K562 (cell line): Measurements from ENCODE around the gene JHY. TPM values are rescaled to one million over a fixed set of nuclear protein-coding genes. Genes with fewer than 3 reads are reported as not detected.

Experiments used
- ATAC-seq: fragments of 200-7000 bp; cut with Tn5 transposase; 3 replicates; pipeline ENCODE4 v1.9.1; 2020; ENCODE audit warnings: moderate library complexity
- BruUV-seq: library from RNA; stranded (reverse); fragments of 400-500 nt; replicated peaks from 2 replicates; lab custom pipeline; 2021; lab: Mats Ljungman, UMichigan
- CTCF ChIA-PET: fragments of 300-600 bp; formaldehyde crosslinking; extraction: SDS; loops from one replicate; lab custom pipeline; 2021; ENCODE audit warnings: low intra/inter-chr PET ratio; lab: Yijun Ruan, JAX
- POLR2A ChIA-PET: fragments of 300-600, 350-650 bp; sonication (Branson Sonifier 250); formaldehyde crosslinking; extraction: SDS; loops from one replicate; lab custom pipeline; 2021; ENCODE audit warnings: antibody characterized with exemption, inconsistent platforms; lab: Yijun Ruan, JAX
- DNase-seq, 4 experiments: peaks; one replicate each; pipeline versions ENCODE4 v3.0.0 to v3.0.0-alpha.2; 2011 to 2018; ENCODE audit warnings: low spot score in 3 of 4, mixed read lengths in 3 of 4; ENCODE audit errors: extremely low read depth in 1 of 4
- FAIRE-seq: peaks from 2 replicates; lab custom pipeline; 2011; peaks lifted over from hg19 to GRCh38; lab: Jason Lieb, UNC
- H2AFZ ChIP-seq: 2 replicates; pipeline ENCODE4 v1.6.0; 2011; ENCODE audit warnings: low read depth, low read length, control low read depth, inconsistent platforms
- H3K27ac ChIP-seq: fragments of 200-600 bp; 3 replicates; pipeline ENCODE4 v1.8.0; 2011; ENCODE audit warnings: low read depth, mild to moderate bottlenecking, control low read depth, inconsistent platforms, low read length, moderate library complexity, mixed read lengths; ENCODE audit errors: extremely low read depth
- H3K27me3 ChIP-seq, 2 experiments: fragments of 300-600 bp in 1 of 2; 2 replicates in 1 of 2; 3 replicates in 1 of 2; pipeline versions ENCODE4 v1.6.0 to v1.8.0; 2011; ENCODE audit warnings: inconsistent platforms in 2 of 2, low read length in 2 of 2, mild to moderate bottlenecking in 1 of 2, mixed read lengths in 1 of 2, moderate library complexity in 1 of 2; ENCODE audit not compliant: control insufficient read depth in 2 of 2, insufficient read depth in 2 of 2
- H3K36me3 ChIP-seq: fragments of 300-600 bp; 3 replicates; pipeline ENCODE4 v1.8.0; 2011; ENCODE audit warnings: mild to moderate bottlenecking, low read length, inconsistent platforms; ENCODE audit not compliant: control insufficient read depth, insufficient read depth
- H3K4me1 ChIP-seq, 2 experiments: fragments of 200-600 bp in 1 of 2; replicated peaks in 1 of 2; 2 replicates in 1 of 2; 3 replicates in 1 of 2; pipeline versions ENCODE4 v1.5.1 to v1.8.0; 2011; ENCODE audit warnings: inconsistent platforms in 2 of 2, low read length in 2 of 2, mild to moderate bottlenecking in 1 of 2, mixed read lengths in 1 of 2, moderate library complexity in 1 of 2; ENCODE audit not compliant: control insufficient read depth in 2 of 2, insufficient read depth in 2 of 2
- H3K4me2 ChIP-seq: 2 replicates; pipeline ENCODE4 v1.6.1; 2011; ENCODE audit warnings: low read length, control low read depth, inconsistent platforms, mixed read lengths; ENCODE audit not compliant: insufficient read depth
- H3K4me3 ChIP-seq: fragments of 200-600 bp; sonication (generic), shearing (Covaris generic); 2 replicates; pipeline ENCODE4 v1.5.1; 2016; ENCODE audit warnings: control low read depth, inconsistent platforms
- H3K79me2 ChIP-seq: fragments of 200-600 bp; 3 replicates; pipeline ENCODE4 v1.8.0; 2011; ENCODE audit warnings: low read length, inconsistent platforms; ENCODE audit not compliant: control insufficient read depth, insufficient read depth
- H3K9ac ChIP-seq, 2 experiments: 2 replicates each; pipeline versions ENCODE4 v1.6.0 to v1.6.1; 2011; ENCODE audit warnings: low read depth in 2 of 2, low read length in 2 of 2, control low read depth in 1 of 2, inconsistent platforms in 1 of 2, mild to moderate bottlenecking in 1 of 2, mixed read lengths in 1 of 2; ENCODE audit not compliant: insufficient read depth in 1 of 2
- H3K9me1 ChIP-seq: one replicate; pipeline ENCODE4 v1.6.0; 2011; ENCODE audit warnings: inconsistent platforms, mild to moderate bottlenecking, low read length, moderate library complexity; ENCODE audit not compliant: control insufficient read depth, insufficient read depth
- H3K9me3 ChIP-seq: replicated peaks from 2 replicates; pipeline ENCODE4 v1.5.1; 2011; ENCODE audit warnings: low read depth, low read length, inconsistent platforms; ENCODE audit not compliant: control insufficient read depth, insufficient read depth
- H4K20me1 ChIP-seq: replicated peaks from 2 replicates; pipeline ENCODE4 v1.6.1; 2011; ENCODE audit warnings: low read length, inconsistent platforms, mixed read lengths; ENCODE audit not compliant: control insufficient read depth, insufficient read depth
- CHD7 ChIP-seq: fragments of 200-600 bp; sonication (generic); IDR thresholded peaks from one replicate; pipeline ENCODE4 v1.6.1; 2012; ENCODE audit warnings: mild to moderate bottlenecking, low read depth, low read length, inconsistent platforms
- TRIM28 ChIP-seq: fragments of 450-650 bp; IDR thresholded peaks from 2 replicates; pipeline ENCODE4 v1.6.1; 2017
- ZFP36 ChIP-seq: fragments of 150-350 bp; IDR thresholded peaks from 2 replicates; pipeline ENCODE4 v1.6.1; 2018; ENCODE audit warnings: low read length, low read depth; ENCODE audit not compliant: partially characterized antibody
- ZNF324 ChIP-seq: fragments of 250-450 bp; sonication (Bioruptor Pico); IDR thresholded peaks from 2 replicates; pipeline ENCODE4 v1.4.0; 2020; ENCODE audit warnings: mild to moderate bottlenecking
- WGBS: fragments of 100-300 bp; shearing (Covaris generic); methylation state at CpG from one replicate; pipeline ENCODE4 v1.1.6; 2016; ENCODE audit warnings: low coverage, mixed read lengths; ENCODE audit not compliant: insufficient coverage; ENCODE audit errors: missing lambda C conversion rate; 5-methylcytosine and 5-hydroxymethylcytosine counted together
- in situ Hi-C: fragments of 300-500 bp; cut with MboI; formaldehyde crosslinking; loops from 4 replicates; pipeline ENCODE4 v1.15.0; 2018; ENCODE audit warnings: inconsistent platforms, mixed read lengths
- intact Hi-C: fragments of 100-400 bp; cut with micrococcal nuclease; formaldehyde crosslinking; loops from 2 replicates; pipeline ENCODE4 v1.14.2; 2022
- polyA plus RNA-seq, 8 experiments: library from polyadenylated mRNA; depleted of rRNA in 4 of 8; stranded (reverse) in 5 of 8; unstranded in 3 of 8; fragments of >200 nt; fragmentation: Nextera tagmentation in 2 of 8; fragmentation: Illumina TruSeq in 1 of 8; extraction: Ambion mirVana in 2 of 8; extraction: Trizol in 1 of 8; gene quantifications; 2 replicates each; pipeline versions ENCODE4 v1.2.1 to v1.2.3, GENCODE V29; 2011 to 2014; ENCODE audit warnings: inconsistent platforms in 1 of 8, missing spikeins in 1 of 8
- total RNA-seq, 7 experiments: library from RNA; depleted of rRNA in 6 of 7; stranded (reverse); fragments of >200 nt in 6 of 7; fragmentation: Illumina TruSeq in 2 of 7; extraction: Trizol in 2 of 7; gene quantifications; 2 replicates each; pipeline versions ENCODE4 v1.2.1 to v1.2.3, GENCODE V29; 2011 to 2021; ENCODE audit warnings: low replicate concordance in 1 of 7

JHY gene
- total and polyA plus RNA-seq, 9 of the 15 experiments (the other 6 are each of a cell fraction or from before 2014, with no cell fraction given), result not detected

- in situ Hi-C loops, result no loop called here
- CTCF ChIA-PET, result no interaction called here
Observed at GRCh38 chr11:122931510-122931909, 49.0 kb downstream of the JHY start.

GRCh38 chr11:122933416-122933815 is 50.9 kb downstream of the JHY start:
- no peaks in the 10 kb centered on the region for H4K20me1 ChIP-seq
- no peak overlapping the region for H3K27ac ChIP-seq
- 0% methylated on average over 2 of the region's 2 CpGs for WGBS
- no peaks in the 10 kb centered on the region for H3K9me1 ChIP-seq
- ChIA-PET POLR2A (no interaction called here), CTCF (no interaction called here)
- ATAC-seq (no peak), DNase-seq (no peak), FAIRE-seq (no peak)
- intact Hi-C loops, result no loop called here
- H3K36me3 ChIP-seq, result no peaks in the 10 kb centered on the region
- H3K4me3 ChIP-seq, result no peak overlapping the region
- no peaks in the 10 kb centered on the region; a peak in 1 of 5 replicates for H3K27me3 ChIP-seq
- H2AFZ ChIP-seq, result no peak overlapping the region
- H3K9ac ChIP-seq, result no peak overlapping the region
- H3K4me1 ChIP-seq, result no peaks in the 10 kb centered on the region
- BruUV-seq, result no TSS peak
- H3K4me2 ChIP-seq, result no peak overlapping the region
- no peaks in the 10 kb centered on the region for H3K9me3 ChIP-seq
- in situ Hi-C loops, result no loop called here
- H3K79me2 ChIP-seq, result no peaks in the 10 kb centered on the region
- TF ChIP-seq TRIM28 (no peak), ZFP36 (no peak), CHD7 (no peak)

More at GRCh38 chr11:122931510-122931909, 49.0 kb downstream of the JHY start:
- no peaks in the 10 kb centered on the region for H3K79me2 ChIP-seq
- H4K20me1 ChIP-seq, result no peaks in the 10 kb centered on the region
- 0% methylated on average over 6 of the region's 6 CpGs for WGBS
- no peak overlapping the region for H3K9ac ChIP-seq
- intact Hi-C loops, result no loop called here
- no peak overlapping the region for H3K4me3 ChIP-seq
- FAIRE-seq, result no peak
- no peak overlapping the region for H2AFZ ChIP-seq
- no peaks in the 10 kb centered on the region for H3K27me3 ChIP-seq
- BruUV-seq, result no TSS peak
- DNase-seq, result no peak
- H3K9me1 ChIP-seq, result no peaks in the 10 kb centered on the region
- POLR2A ChIA-PET, result no interaction called here
- H3K9me3 ChIP-seq, result no peaks in the 10 kb centered on the region
- ATAC-seq, result no peak
- no peak for TF ChIP-seq ZNF324 (CRISPR knock-in tag)
- H3K4me2 ChIP-seq, result no peak overlapping the region
- H3K27ac ChIP-seq, result no peak overlapping the region
- no peaks in the 10 kb centered on the region for H3K4me1 ChIP-seq
- no peaks in the 10 kb centered on the region for H3K36me3 ChIP-seq
